CD4-positive, alpha-beta T cell treated with Interleukin-17A for 4 hours (primary cell): ENCODE results near the gene BEND3.
"Not testable (repeated sequence)": the region's sequence is repeated elsewhere in the genome, so short reads cannot be mapped to it uniquely, and the experiment has no call there.

Source experiments
- DNase-seq: peaks from one replicate; pipeline ENCODE4 v3.0.0-alpha.2; 2020; ENCODE audit warnings: mixed read lengths

The BEND3 gene

DNA sequence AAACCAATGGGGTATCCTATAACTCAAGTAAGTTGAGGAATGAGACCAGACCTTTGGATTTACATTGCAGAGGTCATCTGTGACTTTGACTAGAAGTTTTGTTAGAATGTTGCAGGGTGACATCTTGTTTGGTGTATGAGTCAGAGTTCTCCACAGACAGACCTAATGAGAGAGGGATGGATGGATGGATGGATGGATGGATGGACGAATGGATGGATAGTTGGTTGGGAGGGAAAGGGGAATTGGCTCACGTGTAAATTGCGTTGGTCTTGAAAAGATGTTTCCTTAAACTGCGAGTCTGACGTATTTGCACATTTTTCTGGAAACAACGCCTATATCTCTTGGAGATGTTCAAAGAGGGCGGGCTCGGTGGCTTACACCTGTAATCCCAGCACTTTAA, 88.3 kb downstream of the BEND3 start:
- no peak for DNase-seq

DNA sequence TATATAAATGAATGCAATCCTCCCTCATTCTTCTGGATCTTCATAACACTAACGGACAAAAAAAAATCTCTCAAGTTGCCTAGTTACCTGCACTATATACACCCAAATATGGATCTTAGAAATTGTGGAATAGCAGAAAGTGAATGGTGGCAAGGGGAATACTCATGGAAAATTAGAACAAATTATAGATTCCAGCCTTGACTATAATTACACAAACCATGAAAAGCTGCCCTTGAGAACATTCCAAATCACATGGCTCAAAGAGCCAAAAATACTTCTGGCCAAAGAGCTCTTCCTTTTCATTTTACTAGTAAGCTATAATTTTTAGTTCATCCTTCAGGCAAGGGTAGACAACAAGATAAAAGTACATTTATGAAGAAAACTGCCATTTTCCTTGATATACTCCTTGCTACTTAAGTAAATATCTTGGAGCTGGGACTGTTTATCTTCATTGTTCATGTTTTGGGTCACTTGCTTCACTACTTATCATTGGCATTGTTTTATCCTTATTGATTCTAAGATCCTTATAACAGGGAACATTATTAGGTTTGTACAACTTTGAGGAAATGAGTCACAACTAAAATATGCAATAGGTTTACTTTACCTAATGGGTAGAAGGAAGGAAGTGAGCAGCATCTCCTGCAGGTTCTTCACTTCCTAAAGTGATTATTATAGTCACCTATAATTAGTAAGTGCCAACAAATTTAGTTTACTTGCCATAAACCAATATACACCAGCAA, 93.7 kb downstream of the BEND3 start:
- DNase-seq: no peak

DNA sequence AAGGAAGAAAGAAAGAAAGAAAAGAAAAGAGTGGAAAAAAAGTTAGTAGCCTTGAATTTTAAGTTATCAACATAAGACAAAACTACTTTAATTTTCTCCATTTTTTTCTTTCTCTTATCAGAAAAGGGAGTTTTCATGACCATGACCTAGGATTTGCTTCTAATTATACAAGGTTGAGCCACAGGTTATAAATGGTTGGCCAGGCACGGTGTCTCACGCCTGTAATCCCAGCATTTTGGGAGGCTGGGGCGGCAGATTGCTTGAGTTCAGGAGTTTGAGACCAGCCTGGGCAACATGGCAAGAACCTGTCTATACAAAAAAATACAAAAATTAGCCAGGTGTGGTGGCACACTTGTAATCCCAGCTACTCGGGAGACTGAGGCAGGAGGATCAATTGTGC, 95.1 kb downstream of the BEND3 start:
- no peak for DNase-seq

DNA sequence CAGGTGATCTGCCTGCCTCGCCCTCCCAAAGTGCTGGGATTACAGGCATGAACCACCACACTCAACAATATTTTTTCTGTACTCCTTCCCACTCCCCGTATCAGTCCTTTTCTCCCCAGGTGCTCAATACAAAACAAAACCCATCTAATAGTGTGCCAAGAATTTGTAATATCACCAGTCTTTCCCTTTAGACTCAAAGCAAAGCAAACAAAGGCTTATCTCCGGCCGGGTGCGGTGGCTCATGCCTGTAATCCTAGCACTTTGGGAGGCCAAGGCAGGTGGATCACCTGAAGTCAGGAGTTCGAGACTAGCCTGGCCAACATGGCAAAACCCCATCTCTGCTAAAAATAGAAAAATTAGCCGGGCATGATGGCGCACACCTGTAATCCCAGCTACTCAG, 95.7 kb downstream of the BEND3 start:
- not testable (repeated sequence) for DNase-seq

DNA sequence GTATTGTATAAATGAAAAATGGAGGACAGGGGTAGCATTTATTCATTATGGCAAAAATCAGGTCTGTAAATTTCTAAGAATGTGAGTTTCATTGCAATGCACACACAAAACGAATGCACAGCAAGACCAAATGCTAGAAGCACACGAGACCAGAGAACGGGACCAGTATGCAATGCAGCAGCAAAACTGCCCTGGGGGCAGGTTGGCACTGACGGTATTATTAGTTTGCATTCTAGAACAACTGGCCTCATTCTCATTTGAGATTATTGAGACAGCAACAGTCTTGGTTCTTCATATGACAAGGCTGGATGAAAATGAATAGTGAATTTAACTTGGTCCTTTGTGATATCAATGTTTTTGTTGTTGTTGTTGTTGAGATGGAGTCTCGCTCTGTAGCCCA, 96.3 kb downstream of the BEND3 start:
- DNase-seq: no peak
